MM.1S (cell line): ENCODE measurements around the gene JAM2.

Experiments
- DNase-seq: peaks from one replicate; pipeline ENCODE4 v3.0.0-alpha.2; 2015
- H2AFZ ChIP-seq: fragments of 300-600 bp; sonication (generic); 2 replicates; pipeline ENCODE4 v1.6.0; 2016; ENCODE audit warnings: antibody characterized with exemption, low read length
- H3F3A ChIP-seq: fragments of 300-600 bp; sonication (generic); 2 replicates; pipeline ENCODE4 v1.6.1; 2016; ENCODE audit warnings: mild to moderate bottlenecking, antibody characterized with exemption, low read length, moderate library complexity, mixed read lengths; ENCODE audit not compliant: insufficient read depth
- H3K27ac ChIP-seq: fragments of 300-600 bp; sonication (generic); 2 replicates; pipeline ENCODE4 v1.5.1; 2016; ENCODE audit warnings: mild to moderate bottlenecking, low read length
- H3K27me3 ChIP-seq: fragments of 300-600 bp; sonication (generic); replicated peaks from 2 replicates; pipeline ENCODE4 v1.6.0; 2016; ENCODE audit warnings: low read length; ENCODE audit not compliant: insufficient read depth
- H3K36me3 ChIP-seq: fragments of 300-600 bp; sonication (generic); replicated peaks from 2 replicates; pipeline ENCODE4 v1.6.1; 2016; ENCODE audit warnings: mild to moderate bottlenecking, low read length, mixed read lengths; ENCODE audit not compliant: insufficient read depth
- H3K4me1 ChIP-seq: fragments of 300-600 bp; sonication (generic); 2 replicates; pipeline ENCODE4 v1.6.1; 2016; ENCODE audit warnings: low read length, mixed read lengths
- H3K4me2 ChIP-seq: fragments of 300-600 bp; sonication (generic); 2 replicates; pipeline ENCODE4 v1.6.0; 2016; ENCODE audit warnings: low read depth, low read length
- H3K4me3 ChIP-seq: fragments of 300-600 bp; sonication (generic); 2 replicates; pipeline ENCODE4 v1.5.1; 2016; ENCODE audit warnings: low read length, mixed read lengths
- H3K79me2 ChIP-seq: fragments of 300-600 bp; sonication (generic); 2 replicates; pipeline ENCODE4 v1.6.1; 2016; ENCODE audit warnings: mixed run types, low read length, mixed read lengths
- H3K9ac ChIP-seq: fragments of 300-600 bp; sonication (generic); 2 replicates; pipeline ENCODE4 v1.6.1; 2016; ENCODE audit warnings: low read length, mixed read lengths
- H3K9me2 ChIP-seq: fragments of 300-600 bp; sonication (generic); replicated peaks from 2 replicates; pipeline ENCODE4 v1.6.1; 2016; ENCODE audit warnings: mild to moderate bottlenecking, low read length, mixed read lengths; ENCODE audit not compliant: insufficient read depth
- H3K9me3 ChIP-seq: fragments of 300-600 bp; sonication (generic); replicated peaks from 2 replicates; pipeline ENCODE4 v1.6.1; 2016; ENCODE audit warnings: mild to moderate bottlenecking, low read length, mixed read lengths; ENCODE audit not compliant: insufficient read depth
- H4K20me1 ChIP-seq: fragments of 300-600 bp; sonication (generic); 2 replicates; pipeline ENCODE4 v1.6.1; 2016; ENCODE audit warnings: mild to moderate bottlenecking, low read length, moderate library complexity, mixed read lengths; ENCODE audit not compliant: insufficient read depth
- EZH2 ChIP-seq: fragments of 300-600 bp; sonication (generic); optimal IDR thresholded peaks from 2 replicates; pipeline ENCODE3; 2017; ENCODE audit warnings: low read depth, mild to moderate bottlenecking, antibody characterized with exemption, low read length, mixed read lengths
- EZH2phosphoT487 ChIP-seq: fragments of 300-600 bp; sonication (generic); IDR thresholded peaks from 2 replicates; pipeline ENCODE4 v1.6.1; 2018; ENCODE audit warnings: antibody characterized with exemption, low read length
- TF ChIP-seq, protein P1 (sequence below): fragments of 300-600 bp; sonication (generic); IDR thresholded peaks from 2 replicates; pipeline ENCODE4 v1.5.1; 2016; ENCODE audit warnings: antibody characterized with exemption, low read length, mixed read lengths

JAM2 gene

GRCh38 chr21:25737421-25737820 lies 98.4 kb downstream of the JAM2 start:
- Histone ChIP-seq H3K36me3 (no peaks in the 10 kb centered on the region), H3K9me2 (no peaks in the 10 kb centered on the region), H3K79me2 (peaks cover 74% of the 10 kb centered on the region), H3F3A (peaks cover 12% of the 10 kb centered on the region; the same call in 1 of the 2 replicates), H3K4me3 (no peak overlapping the region), H3K9ac (no peak overlapping the region), H3K27me3 (no peaks in the 10 kb centered on the region), H3K4me1 (peaks cover 24% of the 10 kb centered on the region), H3K9me3 (no peaks in the 10 kb centered on the region), H3K27ac (no peak overlapping the region), H4K20me1 (no peaks in the 10 kb centered on the region), H2AFZ (no peak overlapping the region), H3K4me2 (no peak overlapping the region)
- TF ChIP-seq EZH2 (no peak), EZH2phosphoT487 (no peak)
- TF ChIP-seq, protein P1, sequence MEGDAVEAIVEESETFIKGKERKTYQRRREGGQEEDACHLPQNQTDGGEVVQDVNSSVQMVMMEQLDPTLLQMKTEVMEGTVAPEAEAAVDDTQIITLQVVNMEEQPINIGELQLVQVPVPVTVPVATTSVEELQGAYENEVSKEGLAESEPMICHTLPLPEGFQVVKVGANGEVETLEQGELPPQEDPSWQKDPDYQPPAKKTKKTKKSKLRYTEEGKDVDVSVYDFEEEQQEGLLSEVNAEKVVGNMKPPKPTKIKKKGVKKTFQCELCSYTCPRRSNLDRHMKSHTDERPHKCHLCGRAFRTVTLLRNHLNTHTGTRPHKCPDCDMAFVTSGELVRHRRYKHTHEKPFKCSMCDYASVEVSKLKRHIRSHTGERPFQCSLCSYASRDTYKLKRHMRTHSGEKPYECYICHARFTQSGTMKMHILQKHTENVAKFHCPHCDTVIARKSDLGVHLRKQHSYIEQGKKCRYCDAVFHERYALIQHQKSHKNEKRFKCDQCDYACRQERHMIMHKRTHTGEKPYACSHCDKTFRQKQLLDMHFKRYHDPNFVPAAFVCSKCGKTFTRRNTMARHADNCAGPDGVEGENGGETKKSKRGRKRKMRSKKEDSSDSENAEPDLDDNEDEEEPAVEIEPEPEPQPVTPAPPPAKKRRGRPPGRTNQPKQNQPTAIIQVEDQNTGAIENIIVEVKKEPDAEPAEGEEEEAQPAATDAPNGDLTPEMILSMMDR: no peak
- no peak for DNase-seq

DNA sequence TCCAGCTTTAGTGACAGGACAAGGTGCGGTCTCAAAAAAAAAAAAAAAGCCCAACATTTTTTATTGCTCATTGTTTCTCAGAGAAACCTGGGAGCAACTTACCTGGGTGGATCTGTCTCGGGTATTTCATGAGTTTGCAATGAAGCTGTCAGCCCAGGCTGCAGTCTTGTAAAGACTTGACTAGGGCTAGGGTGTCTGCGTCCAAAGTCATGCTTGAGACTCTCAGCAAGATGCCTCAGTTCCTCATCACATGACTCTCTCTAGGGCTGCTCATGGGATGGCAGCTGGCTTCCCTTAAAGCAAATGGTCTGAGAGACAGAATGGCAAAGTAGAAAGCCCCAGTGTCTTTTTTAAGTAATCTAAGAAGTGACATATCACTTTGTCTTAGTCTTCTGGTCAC lies 103.8 kb downstream of the JAM2 start:
- H3K9ac ChIP-seq: no peak overlapping the region
- H3K36me3 ChIP-seq: no peaks in the 10 kb centered on the region
- H3K27ac ChIP-seq: no peak overlapping the region
- H2AFZ ChIP-seq: no peak overlapping the region
- H3K4me2 ChIP-seq: no peak overlapping the region
- DNase-seq: no peak
- H3K4me1 ChIP-seq: peaks cover 9% of the 10 kb centered on the region
- no peak for TF ChIP-seq EZH2
- no peak for TF ChIP-seq EZH2phosphoT487
- TF ChIP-seq, protein P1: no peak
- no peaks in the 10 kb centered on the region for H4K20me1 ChIP-seq
- H3K9me2 ChIP-seq: no peaks in the 10 kb centered on the region
- no peaks in the 10 kb centered on the region for H3K9me3 ChIP-seq
- no peaks in the 10 kb centered on the region for H3K27me3 ChIP-seq
- H3K79me2 ChIP-seq: peaks cover 35% of the 10 kb centered on the region
- no peak overlapping the region for H3K4me3 ChIP-seq
- no peaks in the 10 kb centered on the region for H3F3A ChIP-seq

DNA sequence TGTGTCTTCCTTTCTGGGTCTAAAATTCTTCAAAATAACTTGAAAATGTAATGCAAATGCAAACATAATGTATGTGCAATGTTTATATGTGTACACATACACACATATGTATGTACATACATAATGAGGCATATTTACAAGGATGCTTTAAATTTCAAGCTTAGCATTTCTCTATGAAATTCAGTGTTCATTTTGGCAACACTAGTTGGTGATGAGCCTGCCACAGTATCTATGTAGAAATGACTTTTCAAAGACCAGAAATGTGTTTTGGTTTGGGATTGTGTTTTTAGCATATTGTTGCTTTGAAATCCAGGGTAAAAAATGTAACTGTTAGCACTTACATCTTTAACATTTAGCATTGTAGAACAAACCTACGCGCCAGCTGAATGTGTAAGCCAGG lies 105.8 kb downstream of the JAM2 start:
- no peaks in the 10 kb centered on the region for H3K27me3 ChIP-seq
- TF ChIP-seq, protein P1: no peak
- TF ChIP-seq EZH2phosphoT487: no peak
- TF ChIP-seq EZH2: no peak
- H3K79me2 ChIP-seq: peaks cover 15% of the 10 kb centered on the region
- H3K4me3 ChIP-seq: no peak overlapping the region
- H3K9me3 ChIP-seq: no peaks in the 10 kb centered on the region
- H4K20me1 ChIP-seq: no peaks in the 10 kb centered on the region
- H3K4me2 ChIP-seq: no peak overlapping the region
- no peak overlapping the region for H2AFZ ChIP-seq
- H3K4me1 ChIP-seq: no peaks in the 10 kb centered on the region
- DNase-seq: no peak
- H3K36me3 ChIP-seq: peaks cover under 1% of the 10 kb centered on the region; the same call in 1 of the 2 replicates
- H3K9me2 ChIP-seq: no peaks in the 10 kb centered on the region
- no peak overlapping the region for H3K9ac ChIP-seq
- no peak overlapping the region for H3K27ac ChIP-seq
- no peaks in the 10 kb centered on the region for H3F3A ChIP-seq
